GM21825 (cell line): ENCODE results near the gene FLRT3.

Source experiments
- ATAC-seq: cut with Tn5 transposase; IDR thresholded peaks from one replicate; pipeline ENCODE4 v1.9.1; 2021; ENCODE audit warnings: mild to moderate bottlenecking, moderate library complexity; ENCODE audit not compliant: unreplicated experiment

Gene FLRT3

GRCh38 chr20:14331646-14332045 is 5.8 kb downstream of the FLRT3 start:
- ATAC-seq, result no peak

DNA sequence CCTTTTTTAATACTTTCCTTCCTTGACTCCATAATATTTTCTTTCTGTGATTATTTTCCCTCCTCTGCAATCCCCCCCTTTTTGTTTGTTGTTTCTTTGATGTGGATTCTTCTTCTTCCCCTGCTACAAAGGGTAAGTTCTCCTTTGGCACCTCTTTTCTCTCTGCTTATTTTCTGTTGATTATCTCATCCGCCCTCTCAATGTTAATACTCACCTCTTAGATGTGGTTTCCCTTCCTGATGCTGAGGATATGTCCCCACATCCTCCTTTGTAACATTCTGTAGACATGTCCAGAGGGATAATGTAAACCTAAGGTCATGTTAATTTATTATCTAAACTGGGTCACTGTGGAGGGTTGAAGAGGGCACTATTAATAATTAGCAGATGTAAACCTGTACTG is 17.7 kb downstream of the FLRT3 start:
- no peak for ATAC-seq

- ATAC-seq, result no peak
These were observed 23.9 kb downstream of the FLRT3 start for GRCh38 chr20:14313341-14314020.

- no peak for ATAC-seq
These were observed 25.4 kb downstream of the FLRT3 start for GRCh38 chr20:14312001-14312400.

- ATAC-seq, result no peak
These were observed 26.3 kb downstream of the FLRT3 start for GRCh38 chr20:14310977-14311627.

GRCh38 chr20:14307956-14308355 is 29.5 kb downstream of the FLRT3 start:
- no peak for ATAC-seq

GRCh38 chr20:14304472-14304871 is 32.9 kb downstream of the FLRT3 start:
- no peak for ATAC-seq

DNA sequence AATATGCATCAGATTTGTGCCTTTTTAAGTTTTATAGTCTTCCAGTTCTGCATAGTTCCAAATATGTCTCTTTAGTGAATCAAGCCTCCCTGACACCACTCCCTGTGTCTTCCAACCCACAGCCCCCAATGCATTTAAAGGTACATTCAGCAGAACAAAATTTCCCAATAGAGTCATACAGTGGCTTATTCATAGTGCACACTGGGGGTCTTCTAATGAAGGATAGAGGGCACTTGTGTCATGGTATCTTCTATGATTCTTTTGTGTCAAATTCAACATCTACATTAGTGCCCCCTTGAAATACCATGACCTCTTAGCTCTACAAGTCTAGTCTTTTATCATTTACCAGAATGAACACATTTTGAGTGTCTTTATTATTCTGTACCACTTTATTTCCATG is 33.8 kb downstream of the FLRT3 start:
- no peak for ATAC-seq

GRCh38 chr20:14303106-14303505 is 34.3 kb downstream of the FLRT3 start:
- ATAC-seq, result no peak

DNA sequence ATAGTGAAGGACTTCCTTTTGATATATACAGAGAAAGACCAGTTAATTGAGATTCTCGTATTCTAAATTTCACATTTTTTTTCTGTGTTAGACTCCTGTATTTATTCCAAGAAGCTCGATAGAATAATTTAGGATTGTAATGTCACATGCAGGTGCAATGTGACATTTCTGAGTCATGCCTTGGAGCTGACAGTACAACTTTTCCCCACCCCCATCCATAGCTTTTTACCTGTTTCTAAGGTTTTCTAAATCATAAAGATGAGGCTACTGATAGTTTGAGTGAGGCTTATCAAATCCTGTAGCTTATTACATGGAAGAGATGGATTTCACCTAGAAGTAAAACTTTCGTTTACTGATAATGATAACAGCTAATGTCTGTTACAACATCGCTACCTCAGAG is 37.6 kb downstream of the FLRT3 start:
- ATAC-seq, result no peak

GRCh38 chr20:14295770-14296309 is 41.6 kb downstream of the FLRT3 start:
- ATAC-seq, result no peak

DNA sequence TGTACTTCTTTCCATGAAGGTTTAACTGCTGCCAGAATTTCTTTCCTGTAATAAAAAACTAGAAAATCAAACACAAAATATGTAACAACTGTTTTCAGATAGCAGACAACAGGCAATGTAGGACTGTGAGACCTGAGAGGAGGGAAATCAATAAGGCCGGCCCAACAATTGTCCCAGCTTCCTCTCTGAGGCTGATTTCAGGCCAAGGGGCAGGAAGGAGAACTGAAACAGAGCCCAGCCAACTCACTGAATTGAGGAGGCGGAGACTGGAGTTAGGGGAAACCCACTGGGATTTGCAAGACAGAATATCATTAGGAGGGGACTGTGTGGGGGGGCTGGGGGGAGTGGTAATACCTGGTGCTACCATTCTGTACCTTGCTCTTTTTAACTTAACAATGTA is 42.2 kb downstream of the FLRT3 start:
- ATAC-seq, result no peak

DNA sequence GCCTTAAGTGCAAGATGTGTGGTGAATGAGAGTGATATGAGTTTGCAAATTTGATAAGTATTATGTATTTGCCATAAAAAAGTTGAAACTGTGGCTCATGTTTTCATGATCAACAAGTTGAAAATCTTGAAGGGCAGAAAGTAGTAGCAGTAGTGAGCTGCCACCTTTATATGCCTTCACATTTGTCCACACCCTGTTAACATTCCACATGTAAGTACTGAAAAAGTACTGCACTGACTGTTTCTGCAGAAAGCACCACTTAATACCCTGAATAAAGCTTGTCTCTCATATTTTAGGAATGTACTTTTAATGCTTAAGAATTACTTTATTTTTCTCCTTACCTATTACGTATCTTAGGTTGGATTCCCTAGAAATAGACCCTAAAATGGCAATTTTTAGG is 45.9 kb downstream of the FLRT3 start:
- ATAC-seq, result no peak

DNA sequence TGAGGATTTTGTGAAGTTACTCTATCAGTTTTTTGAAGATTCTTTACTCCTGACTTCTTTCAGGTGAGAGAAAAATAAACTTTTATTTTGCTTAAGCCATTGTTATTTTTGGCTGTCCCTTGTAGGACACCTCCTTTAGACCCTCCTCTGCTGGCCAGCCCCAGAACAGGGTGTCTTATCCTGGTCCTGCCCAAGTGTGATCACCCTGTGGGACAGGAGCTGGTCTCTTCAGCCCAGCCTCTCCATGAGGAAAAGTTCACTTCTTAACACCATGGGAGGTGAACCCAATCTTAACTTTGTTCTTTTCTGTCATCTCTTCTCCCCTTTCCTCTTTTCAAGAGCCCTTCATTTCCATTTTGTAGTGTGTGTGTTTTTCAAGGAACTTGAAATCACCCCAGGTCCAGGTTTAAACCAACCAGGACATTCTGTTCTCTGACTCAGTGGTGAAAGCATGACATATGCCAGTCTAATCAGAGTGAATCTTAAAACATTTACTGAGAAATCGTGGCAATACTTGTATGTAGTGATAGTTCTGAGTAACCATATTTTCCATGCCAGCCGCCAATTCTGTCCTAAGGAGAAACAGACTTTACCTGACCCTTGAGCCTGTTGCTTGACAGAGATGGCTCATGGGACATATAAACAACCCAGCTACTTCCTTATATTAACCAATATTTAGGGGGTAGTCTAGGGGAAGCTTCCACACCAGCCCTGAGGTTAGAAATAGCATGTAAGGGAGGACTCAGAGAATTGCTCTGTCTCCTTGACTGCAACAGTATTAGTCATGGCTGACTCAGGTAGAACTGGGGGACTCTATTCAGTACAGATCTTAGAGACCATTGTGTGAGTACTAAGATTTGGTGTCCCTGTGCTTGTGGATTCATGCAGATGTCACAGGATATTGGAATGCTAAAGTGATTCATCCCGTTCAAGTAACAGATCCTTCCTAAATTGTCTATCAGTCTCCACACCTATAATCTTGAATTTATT is 48.8 kb downstream of the FLRT3 start:
- no peak for ATAC-seq

- no peak for ATAC-seq
These were observed 53.0 kb downstream of the FLRT3 start for GRCh38 chr20:14284443-14284842.

DNA sequence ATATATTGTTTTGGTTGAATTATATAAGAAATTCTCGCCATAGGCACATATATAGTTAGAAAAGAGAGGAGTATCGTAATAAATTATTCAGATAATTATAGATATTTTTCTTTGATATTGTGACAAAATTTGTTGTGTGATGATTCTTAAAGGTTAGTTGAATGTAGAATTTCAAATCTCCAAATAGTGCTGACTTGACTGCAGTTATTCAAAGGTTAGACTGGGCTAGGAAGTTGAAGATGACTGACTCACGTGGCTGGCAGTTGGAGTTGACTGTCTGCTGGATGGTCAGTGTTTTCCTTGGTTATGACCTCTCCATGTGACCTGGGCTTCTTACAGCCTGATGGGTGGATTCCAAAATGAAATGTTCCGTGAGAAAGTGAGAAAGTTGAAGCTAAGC is 55.3 kb downstream of the FLRT3 start:
- no peak for ATAC-seq
